ENCODE measurements around the gene GRIFIN. TPM values are rescaled to one million over a fixed set of nuclear protein-coding genes. Genes with fewer than 3 reads are reported as not detected.

GRIFIN gene
- total and polyA plus RNA-seq, 9 of the 15 experiments (the other 6 are each of a cell fraction or from before 2014, with no cell fraction given): not detected

- no TSS peak for BruUV-seq (replicated peaks)
- Histone ChIP-seq H4K20me1 (replicated peaks; ENCODE audit: control insufficient read depth, insufficient read depth, low read length) (no peaks in the 10 kb centered on the region), H3K4me2 (ENCODE audit: insufficient read depth, low read length) (no peak overlapping the region), H3K79me2 (ENCODE audit: control insufficient read depth, insufficient read depth, low read length) (peaks cover 8% of the 10 kb centered on the region; the same call in 1 of the 3 replicates), H3K9ac (ENCODE audit: insufficient read depth in 1 of 2, low read depth in 2 of 2, low read length in 2 of 2) (no peak overlapping the region), H3K4me3 (no peak overlapping the region), H3K9me1 (ENCODE audit: control insufficient read depth, insufficient read depth, low read length) (no peaks in the 10 kb centered on the region), H3K27ac (ENCODE audit: extremely low read depth, low read depth, low read length) (no peak overlapping the region), H3K4me1 (replicated peaks in 1 of 2; ENCODE audit: control insufficient read depth in 2 of 2, insufficient read depth in 2 of 2, low read length in 2 of 2) (no peaks in the 10 kb centered on the region; a peak in 1 of 5 replicates), H3K27me3 (ENCODE audit: control insufficient read depth in 2 of 2, insufficient read depth in 2 of 2, low read length in 2 of 2) (no peaks in the 10 kb centered on the region), H2AFZ (ENCODE audit: low read depth, low read length) (no peak overlapping the region), H3K36me3 (ENCODE audit: control insufficient read depth, insufficient read depth, low read length) (peaks cover 16% of the 10 kb centered on the region; the same call in 1 of the 3 replicates), H3K9me3 (replicated peaks; ENCODE audit: control insufficient read depth, insufficient read depth, low read depth, low read length) (no peaks in the 10 kb centered on the region; the same call in 1 of the 2 replicates)
- ATAC-seq (peak; percentile 82), DNase-seq (ENCODE audit: extremely low read depth in 1 of 4, low spot score in 3 of 4) (peak in 3 of 4 experiments; percentile 35 to 50 (median 42)), FAIRE-seq (peak; percentile 69)
- in situ Hi-C loops (cut with MboI): no loop called here
- 41% methylated on average over 3 of the region's 3 CpGs for WGBS (ENCODE audit: insufficient coverage, low coverage, missing lambda C conversion rate)
- intact Hi-C loops (cut with micrococcal nuclease): loop anchor here (10.0 kb wide), 1 partner anchor 57 kb away; no protein-coding TSS in a partner anchor
- ChIA-PET CTCF (ENCODE audit: low intra/inter-chr PET ratio) (no interaction called here), POLR2A (interaction anchor here (0.6 to 2.0 kb wide), 4 partner anchors 8 to 113 kb away, joined by 3 to 7 read pairs (median 3); no protein-coding TSS in a partner anchor)
- TF ChIP-seq RAD21 (CRISPR knock-in tag; conservative IDR thresholded peaks at IDR 0.05 in 1 of 2, IDR thresholded peaks at IDR 0.05 in 1 of 2) (peak in 1 of 2 experiments; percentile 60; a peak in 2 of 4 replicates), TRIM25 (IDR thresholded peaks at IDR 0.05; ENCODE audit: borderline replicate concordance) (no peak), REST (IDR thresholded peaks at IDR 0.05; ENCODE audit: borderline replicate concordance) (peak; percentile 63; the same call in 1 of the 2 replicates), REST (CRISPR knock-in tag; IDR thresholded peaks at IDR 0.05; ENCODE audit: low read depth) (no peak), CTCF (IDR thresholded peaks at IDR 0.05 in 2 of 3, conservative IDR thresholded peaks at IDR 0.05 in 1 of 3; ENCODE audit: insufficient read depth in 2 of 3, low read depth in 1 of 3, low read length in 3 of 3) (peak; percentile 49 to 71 (median 57))
These were observed 44.8 kb downstream of the GRIFIN start for GRCh38 chr7:2431260-2431867.
